Activated T-cell treated with anti-CD3 and anti-CD28 coated beads, Interleukin-2, amount 50 U/mL, for 24 hours (primary cell): ENCODE results near the gene KCNQ1OT1.

Source experiments
- DNase-seq: peaks from one replicate; pipeline ENCODE4 v3.0.0-alpha.2; 2020
- H3K27ac Mint-ChIP-seq: 2 replicates; pipeline ENCODE4 v1.8.0; 2020; ENCODE audit warnings: mild to moderate bottlenecking, mixed read lengths
- H3K27me3 Mint-ChIP-seq: 2 replicates; pipeline ENCODE4 v1.8.0; 2020; ENCODE audit warnings: mixed read lengths
- H3K36me3 Mint-ChIP-seq: 2 replicates; pipeline ENCODE4 v1.8.0; 2020; ENCODE audit warnings: low read depth, mixed read lengths
- H3K4me1 Mint-ChIP-seq: 2 replicates; pipeline ENCODE4 v1.8.0; 2020; ENCODE audit warnings: low read depth, mixed read lengths
- H3K4me3 Mint-ChIP-seq: 2 replicates; pipeline ENCODE4 v1.8.0; 2020; ENCODE audit warnings: mild to moderate bottlenecking, moderate library complexity, mixed read lengths
- H3K9me3 Mint-ChIP-seq: 2 replicates; pipeline ENCODE4 v1.8.0; 2020; ENCODE audit warnings: mixed read lengths

Gene KCNQ1OT1

GRCh38 chr11:2717561-2718325, 17.9 kb upstream of the KCNQ1OT1 start:
- H3K4me1 Mint-ChIP-seq, result no peaks in the 10 kb centered on the region
- H3K36me3 Mint-ChIP-seq, result no peaks in the 10 kb centered on the region
- H3K27ac Mint-ChIP-seq, result no peak overlapping the region
- H3K9me3 Mint-ChIP-seq, result no peaks in the 10 kb centered on the region
- DNase-seq, result no peak
- H3K27me3 Mint-ChIP-seq, result no peaks in the 10 kb centered on the region
- H3K4me3 Mint-ChIP-seq, result no peak overlapping the region

- H3K4me3 Mint-ChIP-seq, result no peak overlapping the region
- H3K9me3 Mint-ChIP-seq, result no peaks in the 10 kb centered on the region
These were observed 16.7 kb upstream of the KCNQ1OT1 start for GRCh38 chr11:2716376-2717095.

GRCh38 chr11:2715716-2716350, 16.0 kb upstream of the KCNQ1OT1 start:
- H3K4me3 Mint-ChIP-seq, result no peak overlapping the region
- H3K9me3 Mint-ChIP-seq, result no peaks in the 10 kb centered on the region
- H3K27me3 Mint-ChIP-seq, result no peaks in the 10 kb centered on the region
- DNase-seq, result no peak
- H3K36me3 Mint-ChIP-seq, result peaks cover under 1% of the 10 kb centered on the region
- H3K27ac Mint-ChIP-seq, result no peak overlapping the region
- no peaks in the 10 kb centered on the region for H3K4me1 Mint-ChIP-seq

More at GRCh38 chr11:2716376-2717095, 16.7 kb upstream of the KCNQ1OT1 start:
- H3K36me3 Mint-ChIP-seq, result no peaks in the 10 kb centered on the region
- H3K27me3 Mint-ChIP-seq, result no peaks in the 10 kb centered on the region
- no peak for DNase-seq
- H3K27ac Mint-ChIP-seq, result no peak overlapping the region
- H3K4me1 Mint-ChIP-seq, result no peaks in the 10 kb centered on the region

GRCh38 chr11:2714871-2715270, 15.1 kb upstream of the KCNQ1OT1 start:
- no peak overlapping the region for H3K27ac Mint-ChIP-seq
- no peaks in the 10 kb centered on the region for H3K27me3 Mint-ChIP-seq
- H3K4me1 Mint-ChIP-seq, result no peaks in the 10 kb centered on the region
- no peak for DNase-seq
- peaks cover 8% of the 10 kb centered on the region for H3K9me3 Mint-ChIP-seq
- no peak overlapping the region for H3K4me3 Mint-ChIP-seq
- H3K36me3 Mint-ChIP-seq, result peaks cover 6% of the 10 kb centered on the region

- Mint-ChIP-seq H3K27ac (no peak overlapping the region), H3K9me3 (peaks cover 12% of the 10 kb centered on the region), H3K4me3 (no peak overlapping the region), H3K36me3 (peaks cover 10% of the 10 kb centered on the region), H3K4me1 (no peaks in the 10 kb centered on the region), H3K27me3 (no peaks in the 10 kb centered on the region)
- no peak for DNase-seq
These were observed 14.6 kb upstream of the KCNQ1OT1 start for GRCh38 chr11:2714463-2714800.

- Mint-ChIP-seq H3K27ac (no peak overlapping the region), H3K9me3 (peaks cover 12% of the 10 kb centered on the region), H3K4me1 (no peaks in the 10 kb centered on the region), H3K4me3 (no peak overlapping the region), H3K36me3 (peaks cover 11% of the 10 kb centered on the region), H3K27me3 (no peaks in the 10 kb centered on the region)
- DNase-seq, result no peak
These were observed 14.1 kb upstream of the KCNQ1OT1 start for GRCh38 chr11:2713661-2714462.

- H3K9me3 Mint-ChIP-seq, result peaks cover 12% of the 10 kb centered on the region
- H3K4me3 Mint-ChIP-seq, result no peak overlapping the region
- no peaks in the 10 kb centered on the region for H3K27me3 Mint-ChIP-seq
- H3K4me1 Mint-ChIP-seq, result no peaks in the 10 kb centered on the region
- H3K36me3 Mint-ChIP-seq, result peaks cover 11% of the 10 kb centered on the region
- no peak overlapping the region for H3K27ac Mint-ChIP-seq
- DNase-seq, result no peak
These were observed 13.3 kb upstream of the KCNQ1OT1 start for GRCh38 chr11:2713094-2713493.

GRCh38 chr11:2711161-2711560, 11.4 kb upstream of the KCNQ1OT1 start:
- Mint-ChIP-seq H3K27ac (no peak overlapping the region), H3K4me1 (no peaks in the 10 kb centered on the region), H3K27me3 (no peaks in the 10 kb centered on the region), H3K36me3 (peaks cover 13% of the 10 kb centered on the region), H3K9me3 (peaks cover 13% of the 10 kb centered on the region), H3K4me3 (no peak overlapping the region)
- DNase-seq, result no peak

GRCh38 chr11:2709429-2709828, 9.6 kb upstream of the KCNQ1OT1 start:
- Mint-ChIP-seq H3K36me3 (peaks cover 13% of the 10 kb centered on the region), H3K4me1 (no peaks in the 10 kb centered on the region), H3K27me3 (no peaks in the 10 kb centered on the region), H3K4me3 (no peak overlapping the region), H3K27ac (no peak overlapping the region), H3K9me3 (peaks cover 19% of the 10 kb centered on the region)
- no peak for DNase-seq

GRCh38 chr11:2708757-2709281, 9.0 kb upstream of the KCNQ1OT1 start:
- Mint-ChIP-seq H3K9me3 (peaks cover 19% of the 10 kb centered on the region), H3K36me3 (peaks cover 13% of the 10 kb centered on the region), H3K4me1 (no peaks in the 10 kb centered on the region), H3K27ac (no peak overlapping the region), H3K27me3 (no peaks in the 10 kb centered on the region), H3K4me3 (no peak overlapping the region)
- DNase-seq, result no peak

- Mint-ChIP-seq H3K4me1 (no peaks in the 10 kb centered on the region), H3K27me3 (no peaks in the 10 kb centered on the region), H3K4me3 (no peak overlapping the region), H3K36me3 (peaks cover 13% of the 10 kb centered on the region), H3K9me3 (peaks cover 19% of the 10 kb centered on the region), H3K27ac (no peak overlapping the region)
- DNase-seq, result no peak
These were observed 8.4 kb upstream of the KCNQ1OT1 start for GRCh38 chr11:2708151-2708581.

GRCh38 chr11:2707736-2708135, 7.9 kb upstream of the KCNQ1OT1 start:
- DNase-seq, result no peak
- Mint-ChIP-seq H3K4me3 (no peak overlapping the region), H3K27me3 (no peaks in the 10 kb centered on the region), H3K36me3 (peaks cover 13% of the 10 kb centered on the region), H3K4me1 (no peaks in the 10 kb centered on the region), H3K27ac (no peak overlapping the region), H3K9me3 (peaks cover 19% of the 10 kb centered on the region)

GRCh38 chr11:2706321-2706720, 6.5 kb upstream of the KCNQ1OT1 start:
- Mint-ChIP-seq H3K36me3 (peaks cover 13% of the 10 kb centered on the region), H3K4me3 (no peak overlapping the region), H3K9me3 (peaks cover 19% of the 10 kb centered on the region), H3K4me1 (no peaks in the 10 kb centered on the region), H3K27me3 (no peaks in the 10 kb centered on the region), H3K27ac (no peak overlapping the region)
- DNase-seq, result no peak

GRCh38 chr11:2704896-2705606, 5.3 kb upstream of the KCNQ1OT1 start:
- DNase-seq, result no peak
- no peaks in the 10 kb centered on the region for H3K27me3 Mint-ChIP-seq

More at GRCh38 chr11:2704896-2705606, 5.3 kb upstream of the KCNQ1OT1 start:
- peaks cover 13% of the 10 kb centered on the region for H3K9me3 Mint-ChIP-seq
- no peak overlapping the region for H3K4me3 Mint-ChIP-seq
- peaks cover 9% of the 10 kb centered on the region for H3K36me3 Mint-ChIP-seq
- no peaks in the 10 kb centered on the region for H3K4me1 Mint-ChIP-seq
- no peak overlapping the region for H3K27ac Mint-ChIP-seq
